Measurements from ENCODE around the gene GADD45A.

The GADD45A gene

DNA sequence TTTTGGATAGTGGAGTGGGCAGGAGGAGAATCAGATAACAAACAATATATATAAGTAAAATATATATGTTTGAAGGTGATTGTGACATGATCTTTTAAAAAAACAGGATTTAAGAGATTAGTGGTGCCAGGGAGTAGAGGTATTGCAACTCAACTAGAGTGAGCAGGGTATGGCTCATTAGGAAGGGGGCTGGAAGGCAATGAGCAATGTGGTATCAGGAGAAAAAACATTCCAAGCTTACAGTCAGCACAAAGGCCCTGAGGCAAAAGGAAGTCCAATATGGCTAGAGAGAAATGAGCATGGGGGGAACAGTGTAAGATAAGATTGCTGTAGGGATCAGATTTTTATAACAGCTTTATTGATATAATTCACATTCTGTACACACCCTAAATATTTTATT lies 5.3 kb upstream of the GADD45A start:
- Histone ChIP-seq H3K14ac (ENCODE audit: low read length) (no peak overlapping the region), H3K9ac (ENCODE audit: low read length) (no peak overlapping the region), H3K23ac (ENCODE audit: low read length) (no peak overlapping the region), H4K12ac (ENCODE audit: low read depth, low read length) (no peak overlapping the region), H3K4me1 (ENCODE audit: control insufficient read depth in 1 of 2, insufficient read depth in 2 of 2, low read length in 2 of 2) (peaks cover 2% of the 10 kb centered on the region in 2 experiments), H3K27ac (ENCODE audit: low read depth, low read length) (no peak overlapping the region), H2BK12ac (ENCODE audit: low read length) (no peak overlapping the region), H4K8ac (ENCODE audit: low read depth, low read length) (no peak overlapping the region), H3K79me2 (ENCODE audit: control insufficient read depth, insufficient read depth, low read length, poor library complexity) (no peaks in the 10 kb centered on the region), H2BK120ac (ENCODE audit: insufficient read depth, low read length, poor library complexity) (no peak overlapping the region), H2AFZ (ENCODE audit: insufficient read depth, low read length, poor library complexity) (no peak overlapping the region), H3K4ac (ENCODE audit: low read depth, low read length) (no peak overlapping the region), H3K79me1 (ENCODE audit: low read length) (peaks cover 7% of the 10 kb centered on the region), H2BK5ac (ENCODE audit: low read depth, low read length, poor library complexity) (no peak overlapping the region), H3K9me3 (ENCODE audit: insufficient read depth, low read depth, low read length) (no peaks in the 10 kb centered on the region), H2AK5ac (ENCODE audit: low read length) (no peak overlapping the region), H3K27me3 (ENCODE audit: insufficient read depth, low read length) (no peaks in the 10 kb centered on the region), H3K4me2 (ENCODE audit: low read length) (no peak overlapping the region), H3K18ac (ENCODE audit: low read length) (no peak overlapping the region), H3K4me3 (ENCODE audit: low read depth, low read length) (no peak overlapping the region), H3K36me3 (ENCODE audit: control insufficient read depth in 1 of 2, insufficient read depth in 2 of 2, low read length in 2 of 2) (no peaks in the 10 kb centered on the region), H4K91ac (ENCODE audit: low read depth, low read length) (no peak overlapping the region)
- DNase-seq = peak; percentile 53 to 66

DNA sequence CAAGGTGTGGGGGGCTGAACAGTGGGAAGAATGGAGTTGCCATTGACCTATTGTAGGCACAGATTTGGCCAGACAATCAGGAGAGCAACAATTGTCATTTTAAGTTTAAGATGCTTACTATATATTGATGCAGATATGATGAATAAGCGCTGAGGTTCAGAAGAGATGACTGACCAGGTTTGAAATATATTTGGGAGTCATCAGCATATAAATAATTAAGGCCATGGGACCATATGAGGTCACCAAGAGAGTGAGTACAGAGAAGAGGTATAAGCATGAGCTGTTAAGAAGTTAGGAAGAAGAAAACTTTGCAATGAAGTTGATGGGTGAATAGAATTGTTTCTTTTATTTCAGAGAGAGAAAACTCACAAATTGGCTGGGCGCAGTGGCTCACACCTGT lies 4.5 kb upstream of the GADD45A start:
- Histone ChIP-seq H3K27me3 (ENCODE audit: insufficient read depth, low read length) (no peaks in the 10 kb centered on the region), H3K4me3 (ENCODE audit: low read depth, low read length) (no peak overlapping the region), H3K27ac (ENCODE audit: low read depth, low read length) (no peak overlapping the region), H4K8ac (ENCODE audit: low read depth, low read length) (no peak overlapping the region), H3K23ac (ENCODE audit: low read length) (no peak overlapping the region), H2AK5ac (ENCODE audit: low read length) (no peak overlapping the region), H4K91ac (ENCODE audit: low read depth, low read length) (no peak overlapping the region), H3K4ac (ENCODE audit: low read depth, low read length) (no peak overlapping the region), H4K12ac (ENCODE audit: low read depth, low read length) (no peak overlapping the region), H3K14ac (ENCODE audit: low read length) (no peak overlapping the region), H2BK5ac (ENCODE audit: low read depth, low read length, poor library complexity) (no peak overlapping the region), H3K79me1 (ENCODE audit: low read length) (peaks cover 11% of the 10 kb centered on the region), H3K9me3 (ENCODE audit: insufficient read depth, low read depth, low read length) (no peaks in the 10 kb centered on the region), H2BK120ac (ENCODE audit: insufficient read depth, low read length, poor library complexity) (no peak overlapping the region), H3K4me2 (ENCODE audit: low read length) (no peak overlapping the region), H2BK12ac (ENCODE audit: low read length) (no peak overlapping the region), H3K18ac (ENCODE audit: low read length) (no peak overlapping the region), H3K4me1 (ENCODE audit: control insufficient read depth in 1 of 2, insufficient read depth in 2 of 2, low read length in 2 of 2) (peaks cover 2% of the 10 kb centered on the region in 2 experiments), H3K79me2 (ENCODE audit: control insufficient read depth, insufficient read depth, low read length, poor library complexity) (peaks cover 4% of the 10 kb centered on the region), H3K36me3 (ENCODE audit: control insufficient read depth in 1 of 2, insufficient read depth in 2 of 2, low read length in 2 of 2) (no peaks in the 10 kb centered on the region), H3K9ac (ENCODE audit: low read length) (no peak overlapping the region), H2AFZ (ENCODE audit: insufficient read depth, low read length, poor library complexity) (no peak overlapping the region)
- DNase-seq = no peak
- no CpG with 5 or more reads among the region's 2 CpGs for WGBS (ENCODE audit: extremely low coverage, insufficient coverage, insufficient read length)

DNA sequence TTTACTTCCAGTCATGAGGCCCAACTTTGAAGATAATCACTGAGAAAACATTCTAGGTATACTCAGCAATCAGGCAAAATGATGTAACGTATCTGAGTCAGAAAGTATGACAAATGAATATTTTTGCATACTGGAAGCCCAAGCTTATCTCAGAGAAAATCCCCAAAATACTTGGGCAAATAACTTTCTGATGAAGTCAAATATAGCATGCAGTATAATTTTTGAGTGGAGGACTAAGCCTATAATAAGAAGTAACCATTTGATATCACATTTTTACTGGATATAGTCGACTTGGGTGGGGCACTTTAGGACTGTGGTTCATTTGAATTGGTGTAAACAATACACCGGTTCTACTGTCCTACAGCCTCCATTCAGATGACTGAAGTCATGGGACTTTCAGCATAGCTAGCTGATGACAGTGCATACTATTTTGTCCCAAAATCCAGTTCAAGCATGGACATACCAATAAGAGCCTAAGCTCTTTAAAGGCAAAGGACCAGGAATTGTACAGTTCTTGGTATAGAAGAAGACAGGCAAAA lies 2.3 kb upstream of the GADD45A start:
- no peak overlapping the region for H2AFZ ChIP-seq (ENCODE audit: insufficient read depth, low read length, poor library complexity)
- no peaks in the 10 kb centered on the region for H3K9me3 ChIP-seq (ENCODE audit: insufficient read depth, low read depth, low read length)
- no peaks in the 10 kb centered on the region for H3K27me3 ChIP-seq (ENCODE audit: insufficient read depth, low read length)
- no peak overlapping the region for H4K91ac ChIP-seq (ENCODE audit: low read depth, low read length)
- peaks cover 0 to 6% of the 10 kb centered on the region in 2 experiments for H3K36me3 ChIP-seq (ENCODE audit: control insufficient read depth in 1 of 2, insufficient read depth in 2 of 2, low read length in 2 of 2)
- H3K14ac ChIP-seq (ENCODE audit: low read length) = no peak overlapping the region
- no peak overlapping the region for H4K8ac ChIP-seq (ENCODE audit: low read depth, low read length)
- H2BK5ac ChIP-seq (ENCODE audit: low read depth, low read length, poor library complexity) = no peak overlapping the region
- H3K4me3 ChIP-seq (ENCODE audit: low read depth, low read length) = no peak overlapping the region
- H2BK12ac ChIP-seq (ENCODE audit: low read length) = no peak overlapping the region
- peak; percentile 49 to 95 for DNase-seq
- H2BK120ac ChIP-seq (ENCODE audit: insufficient read depth, low read length, poor library complexity) = no peak overlapping the region
- no peak overlapping the region for H3K18ac ChIP-seq (ENCODE audit: low read length)
- H3K9ac ChIP-seq (ENCODE audit: low read length) = no peak overlapping the region
- peaks cover 2 to 4% of the 10 kb centered on the region in 2 experiments for H3K4me1 ChIP-seq (ENCODE audit: control insufficient read depth in 1 of 2, insufficient read depth in 2 of 2, low read length in 2 of 2)
- no peak overlapping the region for H3K23ac ChIP-seq (ENCODE audit: low read length)
- WGBS (ENCODE audit: extremely low coverage, insufficient coverage, insufficient read length) = no CpG with 5 or more reads among the region's 3 CpGs
- peaks cover 17% of the 10 kb centered on the region for H3K79me2 ChIP-seq (ENCODE audit: control insufficient read depth, insufficient read depth, low read length, poor library complexity)
- no peak overlapping the region for H3K4ac ChIP-seq (ENCODE audit: low read depth, low read length)
- peaks cover 26% of the 10 kb centered on the region for H3K79me1 ChIP-seq (ENCODE audit: low read length)
- H2AK5ac ChIP-seq (ENCODE audit: low read length) = no peak overlapping the region
- no peak overlapping the region for H3K27ac ChIP-seq (ENCODE audit: low read depth, low read length)
- no peak overlapping the region for H4K12ac ChIP-seq (ENCODE audit: low read depth, low read length)
- H3K4me2 ChIP-seq (ENCODE audit: low read length) = no peak overlapping the region

DNA sequence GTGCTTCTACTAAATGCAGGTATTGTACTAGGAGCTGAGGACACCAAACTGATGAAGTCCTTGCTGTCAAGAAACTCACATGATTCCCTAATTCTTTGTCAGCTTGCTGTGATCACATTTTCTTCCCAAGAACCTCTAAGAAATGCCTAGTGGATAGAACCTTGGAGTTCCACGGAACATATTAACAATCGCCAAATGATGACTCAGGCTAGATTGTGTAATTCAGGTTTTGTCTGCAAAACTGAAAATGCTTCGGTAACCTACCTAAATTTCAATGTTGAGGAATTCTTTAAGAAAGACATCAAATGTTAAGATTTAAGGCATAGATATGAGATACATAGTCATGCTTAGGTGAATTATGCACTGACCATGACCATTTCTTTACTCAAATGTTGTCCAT lies 1.7 kb upstream of the GADD45A start:
- peaks cover 17% of the 10 kb centered on the region for H3K79me2 ChIP-seq (ENCODE audit: control insufficient read depth, insufficient read depth, low read length, poor library complexity)
- no peaks in the 10 kb centered on the region for H3K9me3 ChIP-seq (ENCODE audit: insufficient read depth, low read depth, low read length)
- H3K18ac ChIP-seq (ENCODE audit: low read length) = no peak overlapping the region
- H3K27ac ChIP-seq (ENCODE audit: low read depth, low read length) = no peak overlapping the region
- no CpG with 5 or more reads among the region's 3 CpGs for WGBS (ENCODE audit: extremely low coverage, insufficient coverage, insufficient read length)
- H2BK120ac ChIP-seq (ENCODE audit: insufficient read depth, low read length, poor library complexity) = no peak overlapping the region
- H3K36me3 ChIP-seq (ENCODE audit: control insufficient read depth in 1 of 2, insufficient read depth in 2 of 2, low read length in 2 of 2) = peaks cover 0 to 6% of the 10 kb centered on the region in 2 experiments
- H3K4ac ChIP-seq (ENCODE audit: low read depth, low read length) = no peak overlapping the region
- no peak overlapping the region for H2AK5ac ChIP-seq (ENCODE audit: low read length)
- DNase-seq = peak; percentile 75 to 98
- H3K23ac ChIP-seq (ENCODE audit: low read length) = no peak overlapping the region
- no peak overlapping the region for H2BK5ac ChIP-seq (ENCODE audit: low read depth, low read length, poor library complexity)
- H3K4me3 ChIP-seq (ENCODE audit: low read depth, low read length) = no peak overlapping the region
- H3K4me1 ChIP-seq (ENCODE audit: control insufficient read depth in 1 of 2, insufficient read depth in 2 of 2, low read length in 2 of 2) = peaks cover 2 to 4% of the 10 kb centered on the region in 2 experiments
- H4K91ac ChIP-seq (ENCODE audit: low read depth, low read length) = no peak overlapping the region
- H3K14ac ChIP-seq (ENCODE audit: low read length) = no peak overlapping the region
- peaks cover 26% of the 10 kb centered on the region for H3K79me1 ChIP-seq (ENCODE audit: low read length)
- H4K12ac ChIP-seq (ENCODE audit: low read depth, low read length) = no peak overlapping the region
- H4K8ac ChIP-seq (ENCODE audit: low read depth, low read length) = no peak overlapping the region
- no peak overlapping the region for H2AFZ ChIP-seq (ENCODE audit: insufficient read depth, low read length, poor library complexity)
- no peak overlapping the region for H3K9ac ChIP-seq (ENCODE audit: low read length)
- H3K27me3 ChIP-seq (ENCODE audit: insufficient read depth, low read length) = no peaks in the 10 kb centered on the region
- no peak overlapping the region for H2BK12ac ChIP-seq (ENCODE audit: low read length)
- no peak overlapping the region for H3K4me2 ChIP-seq (ENCODE audit: low read length)
